ENCODE measurements around the gene SYNE1.

The SYNE1 gene

DNA sequence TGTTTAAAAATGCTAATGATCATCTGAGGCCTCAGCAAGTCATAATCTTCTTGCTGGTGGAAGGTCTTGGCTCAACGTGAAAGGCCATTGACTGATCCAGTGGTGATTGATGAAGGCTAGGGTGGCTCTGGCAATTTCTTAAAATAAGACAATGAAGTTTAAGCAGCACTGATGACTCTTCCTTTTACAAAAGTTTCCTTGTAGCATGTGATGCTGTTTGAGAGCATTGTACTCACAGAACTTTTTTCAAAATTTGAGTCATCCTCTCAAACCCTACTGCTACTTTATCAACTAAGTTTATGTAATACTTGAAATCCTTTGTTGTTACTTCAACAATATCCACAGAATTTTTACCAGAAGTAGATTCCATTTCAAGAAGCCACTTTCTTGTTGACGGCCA lies 447.4 kb downstream of the SYNE1 start:
- H3K4me3 Mint-ChIP-seq, result no peak overlapping the region
- peaks cover 4% of the 10 kb centered on the region for H3K4me1 Mint-ChIP-seq
- H3K9me3 Mint-ChIP-seq, result peaks cover 12% of the 10 kb centered on the region
- H3K27ac Mint-ChIP-seq, result no peak overlapping the region
- no peak for DNase-seq
- TF ChIP-seq, protein P1, sequence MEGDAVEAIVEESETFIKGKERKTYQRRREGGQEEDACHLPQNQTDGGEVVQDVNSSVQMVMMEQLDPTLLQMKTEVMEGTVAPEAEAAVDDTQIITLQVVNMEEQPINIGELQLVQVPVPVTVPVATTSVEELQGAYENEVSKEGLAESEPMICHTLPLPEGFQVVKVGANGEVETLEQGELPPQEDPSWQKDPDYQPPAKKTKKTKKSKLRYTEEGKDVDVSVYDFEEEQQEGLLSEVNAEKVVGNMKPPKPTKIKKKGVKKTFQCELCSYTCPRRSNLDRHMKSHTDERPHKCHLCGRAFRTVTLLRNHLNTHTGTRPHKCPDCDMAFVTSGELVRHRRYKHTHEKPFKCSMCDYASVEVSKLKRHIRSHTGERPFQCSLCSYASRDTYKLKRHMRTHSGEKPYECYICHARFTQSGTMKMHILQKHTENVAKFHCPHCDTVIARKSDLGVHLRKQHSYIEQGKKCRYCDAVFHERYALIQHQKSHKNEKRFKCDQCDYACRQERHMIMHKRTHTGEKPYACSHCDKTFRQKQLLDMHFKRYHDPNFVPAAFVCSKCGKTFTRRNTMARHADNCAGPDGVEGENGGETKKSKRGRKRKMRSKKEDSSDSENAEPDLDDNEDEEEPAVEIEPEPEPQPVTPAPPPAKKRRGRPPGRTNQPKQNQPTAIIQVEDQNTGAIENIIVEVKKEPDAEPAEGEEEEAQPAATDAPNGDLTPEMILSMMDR (IDR thresholded peaks at IDR 0.05), result no peak
- H3K36me3 Mint-ChIP-seq (ENCODE audit: low read depth), result peaks cover 19% of the 10 kb centered on the region
- peaks cover 4% of the 10 kb centered on the region for H3K27me3 Mint-ChIP-seq (ENCODE audit: low read depth, poor library complexity)

DNA sequence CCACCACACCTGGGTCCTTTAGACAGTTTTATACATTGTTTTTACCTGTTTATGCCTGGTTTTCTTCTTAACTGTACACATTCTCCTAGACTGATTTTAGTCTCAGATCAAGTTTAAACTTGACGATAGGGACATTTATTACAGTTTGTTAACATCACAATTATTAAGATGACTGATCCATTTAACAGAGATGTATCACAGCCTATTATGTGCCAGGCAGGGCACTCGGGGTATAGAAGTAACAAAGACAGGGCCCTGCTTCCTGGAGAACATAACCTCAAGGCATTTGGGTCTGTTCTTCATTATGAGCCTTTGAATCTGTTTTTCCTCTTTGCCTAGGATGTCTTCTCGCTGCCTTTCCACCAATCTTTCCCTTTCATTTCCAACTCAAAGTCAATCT lies 449.2 kb downstream of the SYNE1 start:
- Mint-ChIP-seq H3K4me1 (peaks cover 4% of the 10 kb centered on the region), H3K27ac (no peak overlapping the region), H3K9me3 (peaks cover 5% of the 10 kb centered on the region), H3K27me3 (ENCODE audit: low read depth, poor library complexity) (peaks cover 4% of the 10 kb centered on the region), H3K36me3 (ENCODE audit: low read depth) (peaks cover 13% of the 10 kb centered on the region), H3K4me3 (no peak overlapping the region)
- TF ChIP-seq, protein P1 (IDR thresholded peaks at IDR 0.05), result no peak
- no peak for DNase-seq

DNA sequence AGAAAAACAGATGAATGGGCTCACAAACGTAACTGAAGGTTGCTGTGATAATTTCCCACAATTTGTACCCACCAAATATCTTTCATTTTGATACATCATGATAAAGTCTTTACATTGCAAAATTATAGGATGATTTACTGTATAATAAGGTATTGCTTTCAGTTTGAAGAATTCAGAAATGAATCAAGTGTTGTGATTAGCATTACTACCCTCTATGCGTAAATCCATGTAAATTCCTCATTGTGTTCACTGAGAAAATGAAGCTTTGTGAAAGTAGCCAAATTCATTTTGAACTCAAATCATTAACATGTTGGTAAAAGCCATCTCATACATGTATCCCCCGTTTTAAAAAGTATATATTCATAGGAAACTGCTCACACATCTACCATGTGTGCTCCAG lies 450.3 kb downstream of the SYNE1 start:
- no peak overlapping the region for H3K4me3 Mint-ChIP-seq
- no peaks in the 10 kb centered on the region for H3K9me3 Mint-ChIP-seq
- H3K4me1 Mint-ChIP-seq, result peaks cover 4% of the 10 kb centered on the region
- H3K27me3 Mint-ChIP-seq (ENCODE audit: low read depth, poor library complexity), result peaks cover 4% of the 10 kb centered on the region
- no peak overlapping the region for H3K27ac Mint-ChIP-seq
- TF ChIP-seq, protein P1 (IDR thresholded peaks at IDR 0.05), result no peak
- DNase-seq, result no peak
- H3K36me3 Mint-ChIP-seq (ENCODE audit: low read depth), result peaks cover 4% of the 10 kb centered on the region

DNA sequence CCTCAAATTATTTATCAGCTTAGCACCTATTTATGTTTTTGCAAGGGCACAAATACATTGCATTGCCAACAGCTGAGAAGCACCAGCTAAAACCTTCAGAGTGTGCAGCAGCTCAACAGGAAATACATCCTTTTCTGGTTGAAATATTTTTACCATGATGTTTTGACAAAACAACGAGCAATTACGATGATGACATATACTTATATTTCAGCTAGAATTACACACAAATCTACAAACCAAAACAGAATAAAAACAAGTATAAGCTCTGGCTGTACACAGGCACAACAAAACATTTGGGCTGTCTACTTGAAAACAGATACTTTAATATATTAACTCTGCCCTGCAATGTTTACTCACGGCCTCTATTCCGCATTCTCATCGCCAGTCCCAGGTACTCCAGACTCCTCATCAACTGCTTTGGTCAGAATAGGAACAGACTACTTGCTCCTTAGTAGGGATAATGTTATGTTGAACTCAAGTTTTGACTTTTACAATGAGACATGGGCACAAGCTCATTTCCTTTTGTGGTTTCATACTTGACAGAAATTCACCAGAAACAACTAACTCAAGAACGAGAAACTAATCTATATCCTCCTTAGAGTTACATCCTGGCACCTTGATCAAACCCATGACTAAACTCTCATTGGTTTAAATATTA lies 452.1 kb downstream of the SYNE1 start:
- H3K27ac Mint-ChIP-seq, result no peak overlapping the region
- no peak for DNase-seq
- TF ChIP-seq, protein P1 (IDR thresholded peaks at IDR 0.05), result no peak
- H3K4me3 Mint-ChIP-seq, result no peak overlapping the region
- H3K36me3 Mint-ChIP-seq (ENCODE audit: low read depth), result no peaks in the 10 kb centered on the region
- peaks cover 4% of the 10 kb centered on the region for H3K4me1 Mint-ChIP-seq
- peaks cover 4% of the 10 kb centered on the region for H3K27me3 Mint-ChIP-seq (ENCODE audit: low read depth, poor library complexity)
- H3K9me3 Mint-ChIP-seq, result no peaks in the 10 kb centered on the region

DNA sequence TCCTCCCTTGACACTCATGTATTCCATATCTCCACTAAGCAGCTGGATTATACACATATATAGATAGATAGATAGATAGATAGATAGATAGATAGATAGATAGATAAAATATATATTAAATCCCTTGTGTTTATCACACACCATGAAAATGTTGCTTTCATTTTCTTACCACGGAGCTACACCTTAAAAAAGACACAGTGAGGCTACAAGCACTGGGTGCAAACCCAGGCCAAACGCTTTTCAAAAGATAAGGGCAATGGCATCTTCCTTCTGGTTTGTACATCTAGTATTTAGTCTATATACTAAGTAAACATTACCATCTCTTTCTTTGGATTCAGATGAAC lies 452.6 kb downstream of the SYNE1 start:
- TF ChIP-seq, protein P1 (IDR thresholded peaks at IDR 0.05), result no peak
- Mint-ChIP-seq H3K27ac (no peak overlapping the region), H3K27me3 (ENCODE audit: low read depth, poor library complexity) (peaks cover 4% of the 10 kb centered on the region), H3K4me1 (peaks cover 4% of the 10 kb centered on the region), H3K36me3 (ENCODE audit: low read depth) (no peaks in the 10 kb centered on the region), H3K9me3 (no peaks in the 10 kb centered on the region), H3K4me3 (no peak overlapping the region)
- DNase-seq, result no peak

DNA sequence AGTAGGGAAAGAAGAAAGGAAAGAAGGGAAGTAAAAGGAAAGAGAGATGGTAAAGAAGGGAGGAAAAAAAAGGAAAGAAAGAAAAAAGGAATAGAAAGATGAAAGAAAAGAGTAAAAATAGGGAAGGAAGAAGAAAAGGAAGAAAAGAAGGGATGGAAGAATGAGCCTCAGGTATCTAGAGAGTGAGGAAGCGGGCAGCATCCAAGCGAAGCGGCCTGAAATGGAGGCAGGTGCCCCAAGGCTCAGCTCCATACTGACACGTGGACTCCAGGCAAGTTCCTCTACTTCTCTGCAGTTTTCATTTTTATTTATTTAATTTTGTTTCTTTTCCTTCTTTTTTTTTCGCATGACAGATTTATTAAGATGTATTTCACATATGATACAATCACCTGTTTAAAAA lies 456.6 kb downstream of the SYNE1 start:
- TF ChIP-seq, protein P1 (IDR thresholded peaks at IDR 0.05), result no peak
- no peak for DNase-seq
- Mint-ChIP-seq H3K4me3 (no peak overlapping the region), H3K4me1 (peaks cover 4% of the 10 kb centered on the region), H3K27me3 (ENCODE audit: low read depth, poor library complexity) (no peaks in the 10 kb centered on the region), H3K9me3 (no peaks in the 10 kb centered on the region), H3K27ac (no peak overlapping the region), H3K36me3 (ENCODE audit: low read depth) (peaks cover 3% of the 10 kb centered on the region)

All from nephron progenitor cell (in vitro differentiated cells).